Natural killer cell (primary cell): ENCODE measurements around the gene PPP1CB. TPM values are rescaled to one million over a fixed set of nuclear protein-coding genes. Genes with fewer than 3 reads are reported as not detected.

ENCODE experiments used
- ATAC-seq, 3 donors: fragments of 150-1000 bp in 2 of 3; fragments of 200-7000 bp in 1 of 3; cut with Tn5 transposase; 1 replicate in 1 of 3; 2 replicates in 2 of 3; pipeline ENCODE4 v1.10.0; 2021; ENCODE audit warnings: mild to moderate bottlenecking in 2 of 3, moderate library complexity in 2 of 3
- DNase-seq, 2 donors: peaks; one replicate each; pipeline versions ENCODE4 v3.0.0 to v3.0.0-alpha.2; 2013 to 2021; ENCODE audit warnings: mixed read lengths in 1 of 2
- H3K27ac ChIP-seq: one replicate; pipeline ENCODE4 v1.5.1; 2013; ENCODE audit warnings: mild to moderate bottlenecking, low read length
- H3K27me3 ChIP-seq: one replicate; pipeline ENCODE4 v1.6.1; 2013; ENCODE audit warnings: low read length; ENCODE audit not compliant: control insufficient read depth, insufficient read depth
- H3K36me3 ChIP-seq: one replicate; pipeline ENCODE4 v1.6.1; 2013; ENCODE audit warnings: low read length; ENCODE audit not compliant: control insufficient read depth, insufficient read depth
- H3K4me1 ChIP-seq: one replicate; pipeline ENCODE4 v1.6.1; 2013; ENCODE audit warnings: low read length; ENCODE audit not compliant: control insufficient read depth, insufficient read depth
- H3K4me3 ChIP-seq: one replicate; pipeline ENCODE4 v1.5.1; 2013; ENCODE audit warnings: low read length
- H3K9me3 ChIP-seq: one replicate; pipeline ENCODE4 v1.6.1; 2013; ENCODE audit warnings: low read length; ENCODE audit not compliant: control insufficient read depth, insufficient read depth
- H3K27ac Mint-ChIP-seq, 2 donors: one replicate each; pipeline ENCODE4 v1.8.0; 2022; ENCODE audit warnings: mild to moderate bottlenecking in 2 of 2, mixed read lengths in 2 of 2, moderate library complexity in 1 of 2
- H3K27me3 Mint-ChIP-seq, 2 donors: one replicate each; pipeline ENCODE4 v1.8.0; 2022; ENCODE audit warnings: low read depth in 2 of 2, mixed read lengths in 2 of 2
- H3K36me3 Mint-ChIP-seq: one replicate; pipeline ENCODE4 v1.8.0; 2022; ENCODE audit warnings: mixed read lengths
- H3K4me1 Mint-ChIP-seq, 2 donors: one replicate each; pipeline ENCODE4 v1.8.0; 2022; ENCODE audit warnings: mixed read lengths in 2 of 2
- H3K4me3 Mint-ChIP-seq: one replicate; pipeline ENCODE4 v1.8.0; 2022; ENCODE audit warnings: mild to moderate bottlenecking, moderate library complexity, mixed read lengths
- H3K9me3 Mint-ChIP-seq, 2 donors: one replicate each; pipeline ENCODE4 v1.8.0; 2022; ENCODE audit warnings: mixed read lengths in 2 of 2
- WGBS: methylation state at CpG from one replicate; pipeline ENCODE4 v1.1.7; 2013; ENCODE audit warnings: missing lambda C conversion rate; ENCODE audit not compliant: insufficient coverage; 5-methylcytosine and 5-hydroxymethylcytosine counted together
- intact Hi-C: fragments of 100-400 bp; cut with micrococcal nuclease; formaldehyde crosslinking; loops from one replicate; pipeline ENCODE4 v1.14.2; 2022
- total RNA-seq, 4 donors: library from RNA; stranded (reverse); fragments of 120-200 nt in 1 of 4; gene quantifications; one replicate each; pipeline versions ENCODE4 v1.2.3 to v1.2.4, GENCODE V29; 2013 to 2022
- TF ChIP-seq, protein P1 (sequence below): fragments of 200-600 bp; IDR thresholded peaks from one replicate; pipeline ENCODE4 v1.8.0; 2022; ENCODE audit warnings: antibody characterized with exemption

PPP1CB gene
- total RNA-seq, 3 donors from 2014 or later (not counting 1 experiment from before 2014, with no cell fraction given) = 157 to 200 (median 181) TPM

DNA sequence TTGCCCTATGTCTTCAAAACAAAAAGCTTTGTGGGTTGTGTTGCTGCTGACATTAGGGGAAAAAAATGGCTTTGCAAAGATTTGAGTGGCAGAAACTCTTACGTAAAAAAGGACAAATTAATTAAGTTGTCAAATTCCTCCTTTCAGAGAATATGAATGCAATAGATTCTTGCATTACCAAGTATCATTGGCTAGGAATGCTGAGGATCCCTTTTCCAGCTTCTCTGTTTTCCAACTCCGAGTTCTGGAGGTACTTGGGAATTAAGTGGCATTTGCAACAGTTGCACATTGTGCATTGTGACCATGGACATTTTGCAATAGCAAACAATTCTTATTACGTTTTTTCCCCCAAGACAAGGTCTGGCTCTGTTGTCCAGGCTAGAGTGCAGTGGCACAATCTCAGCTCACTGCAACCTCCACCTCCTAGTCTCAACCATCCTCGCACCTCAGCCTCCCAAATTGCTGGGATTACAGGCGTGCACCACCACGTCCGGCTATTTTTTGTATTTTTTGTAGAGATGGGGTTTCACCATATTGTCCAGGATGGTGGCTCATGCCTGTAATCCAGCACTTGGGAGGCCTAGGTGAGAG, 29.9 kb upstream of the PPP1CB start:
- no peaks in the 10 kb centered on the region for H3K4me1 ChIP-seq
- DNase-seq = no peak
- intact Hi-C loops = no loop called here
- no peak overlapping the region for H3K27ac ChIP-seq
- 92% methylated on average over 6 of the region's 7 CpGs for WGBS
- H3K27me3 Mint-ChIP-seq = peaks cover 0 to 7% of the 10 kb centered on the region in 2 donors
- no peaks in the 10 kb centered on the region for H3K9me3 Mint-ChIP-seq
- H3K27me3 ChIP-seq = no peaks in the 10 kb centered on the region
- TF ChIP-seq, protein P1, sequence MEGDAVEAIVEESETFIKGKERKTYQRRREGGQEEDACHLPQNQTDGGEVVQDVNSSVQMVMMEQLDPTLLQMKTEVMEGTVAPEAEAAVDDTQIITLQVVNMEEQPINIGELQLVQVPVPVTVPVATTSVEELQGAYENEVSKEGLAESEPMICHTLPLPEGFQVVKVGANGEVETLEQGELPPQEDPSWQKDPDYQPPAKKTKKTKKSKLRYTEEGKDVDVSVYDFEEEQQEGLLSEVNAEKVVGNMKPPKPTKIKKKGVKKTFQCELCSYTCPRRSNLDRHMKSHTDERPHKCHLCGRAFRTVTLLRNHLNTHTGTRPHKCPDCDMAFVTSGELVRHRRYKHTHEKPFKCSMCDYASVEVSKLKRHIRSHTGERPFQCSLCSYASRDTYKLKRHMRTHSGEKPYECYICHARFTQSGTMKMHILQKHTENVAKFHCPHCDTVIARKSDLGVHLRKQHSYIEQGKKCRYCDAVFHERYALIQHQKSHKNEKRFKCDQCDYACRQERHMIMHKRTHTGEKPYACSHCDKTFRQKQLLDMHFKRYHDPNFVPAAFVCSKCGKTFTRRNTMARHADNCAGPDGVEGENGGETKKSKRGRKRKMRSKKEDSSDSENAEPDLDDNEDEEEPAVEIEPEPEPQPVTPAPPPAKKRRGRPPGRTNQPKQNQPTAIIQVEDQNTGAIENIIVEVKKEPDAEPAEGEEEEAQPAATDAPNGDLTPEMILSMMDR = no peak
- H3K36me3 ChIP-seq = no peaks in the 10 kb centered on the region
- no peak overlapping the region for H3K27ac Mint-ChIP-seq
- no peak overlapping the region for H3K4me3 Mint-ChIP-seq
- H3K36me3 Mint-ChIP-seq = no peaks in the 10 kb centered on the region
- peaks cover 0 to 3% of the 10 kb centered on the region in 2 donors for H3K4me1 Mint-ChIP-seq
- ATAC-seq = no peak
- no peaks in the 10 kb centered on the region for H3K9me3 ChIP-seq
- no peak overlapping the region for H3K4me3 ChIP-seq

DNA sequence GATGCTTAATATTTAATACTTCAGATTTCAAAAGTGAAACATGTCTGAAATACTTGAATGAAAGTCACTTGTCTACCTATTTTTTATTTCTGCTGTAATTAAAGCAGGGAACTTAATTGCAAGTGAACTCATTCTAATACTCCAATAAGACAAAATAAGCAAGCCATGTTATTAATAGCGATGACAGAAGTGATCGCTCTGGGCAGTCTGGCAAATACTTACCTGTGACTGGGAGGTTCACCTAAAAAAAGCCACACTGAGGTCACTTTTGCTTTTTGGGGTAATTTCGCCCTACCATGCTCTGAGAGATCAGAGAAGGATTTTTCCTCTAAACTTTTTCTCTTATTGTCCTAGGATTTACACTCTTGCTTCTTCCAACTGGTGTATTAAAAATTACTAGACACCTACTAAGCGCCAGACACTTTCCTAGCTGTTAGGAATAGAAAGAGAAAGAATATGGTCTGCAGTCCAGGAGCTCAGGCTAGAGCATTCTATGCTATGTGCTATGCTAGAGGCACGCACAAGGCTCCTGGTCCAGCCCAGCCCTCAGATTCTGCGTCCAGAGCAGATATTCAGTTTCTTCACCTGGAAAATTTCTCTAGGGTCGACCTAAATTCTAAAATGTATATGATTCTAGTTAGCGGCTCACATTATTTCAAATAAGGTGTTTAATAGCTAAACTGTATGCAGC, 26.5 kb upstream of the PPP1CB start:
- H3K27ac ChIP-seq = no peak overlapping the region
- TF ChIP-seq, protein P1 = no peak
- WGBS = 85% methylated on average over 6 of the region's 8 CpGs
- no peaks in the 10 kb centered on the region for H3K9me3 ChIP-seq
- Mint-ChIP-seq H3K9me3 (no peaks in the 10 kb centered on the region), H3K4me3 (no peak overlapping the region), H3K27ac (no peak overlapping the region), H3K36me3 (no peaks in the 10 kb centered on the region), H3K27me3 (no peaks in the 10 kb centered on the region), H3K4me1 (no peaks in the 10 kb centered on the region)
- H3K4me1 ChIP-seq = no peaks in the 10 kb centered on the region
- H3K27me3 ChIP-seq = no peaks in the 10 kb centered on the region
- no peak for ATAC-seq
- no peak overlapping the region for H3K4me3 ChIP-seq
- H3K36me3 ChIP-seq = no peaks in the 10 kb centered on the region
- intact Hi-C loops = no loop called here
- DNase-seq = no peak

DNA sequence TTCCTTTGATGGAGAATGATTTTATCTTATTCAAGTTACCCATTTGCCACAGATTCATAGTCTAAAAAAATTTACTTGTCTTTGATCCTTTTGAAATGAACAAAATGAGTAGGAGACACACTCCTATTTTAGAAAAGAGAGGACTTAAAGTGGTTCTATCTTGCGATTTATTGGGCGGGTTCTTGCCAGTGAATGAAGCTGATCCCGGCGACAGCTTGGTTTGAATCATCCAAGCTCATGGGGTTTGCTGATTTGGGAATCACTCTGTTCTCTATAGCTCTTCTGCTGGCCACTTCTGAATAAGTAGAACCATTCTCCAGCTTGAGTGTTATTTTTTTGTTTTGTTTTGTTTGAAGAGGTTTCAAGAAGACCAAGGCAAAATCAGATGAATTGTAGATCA, 25.5 kb upstream of the PPP1CB start:
- no peaks in the 10 kb centered on the region for H3K9me3 Mint-ChIP-seq
- Histone ChIP-seq H3K36me3 (no peaks in the 10 kb centered on the region), H3K27me3 (no peaks in the 10 kb centered on the region), H3K27ac (no peak overlapping the region), H3K9me3 (no peaks in the 10 kb centered on the region), H3K4me1 (no peaks in the 10 kb centered on the region), H3K4me3 (no peak overlapping the region)
- DNase-seq (no peak), ATAC-seq (no peak)
- intact Hi-C loops = no loop called here
- H3K27ac Mint-ChIP-seq = no peak overlapping the region
- H3K4me1 Mint-ChIP-seq = no peaks in the 10 kb centered on the region
- 97% methylated on average over 4 of the region's 4 CpGs for WGBS
- no peak overlapping the region for H3K4me3 Mint-ChIP-seq
- no peaks in the 10 kb centered on the region for H3K27me3 Mint-ChIP-seq
- TF ChIP-seq, protein P1 = no peak
- H3K36me3 Mint-ChIP-seq = no peaks in the 10 kb centered on the region

DNA sequence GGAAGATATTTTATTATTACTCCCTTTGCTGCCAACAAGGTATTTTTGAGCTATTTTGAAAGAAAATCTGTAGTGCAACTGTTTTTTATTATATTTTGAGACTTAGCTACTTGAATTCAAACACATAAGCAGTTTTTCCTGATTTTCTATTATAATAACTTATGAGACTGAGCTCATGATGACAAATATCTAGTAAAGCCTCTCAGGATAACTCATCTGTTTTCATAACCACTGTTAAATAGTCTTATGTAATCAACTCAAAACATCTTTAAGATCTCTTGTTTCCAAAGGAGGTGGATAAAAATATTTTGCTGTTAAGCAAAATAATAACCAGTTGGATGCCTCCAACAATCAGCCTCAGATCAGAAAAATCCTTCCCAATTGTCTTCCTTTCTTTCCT, 21.9 kb upstream of the PPP1CB start:
- H3K4me3 ChIP-seq = no peak overlapping the region
- no peak for ATAC-seq
- intact Hi-C loops = no loop called here

More for the DNA sequence above, 21.9 kb upstream of the PPP1CB start:
- H3K27ac ChIP-seq = no peak overlapping the region
- no peaks in the 10 kb centered on the region for H3K27me3 ChIP-seq
- H3K27ac Mint-ChIP-seq = no peak overlapping the region
- H3K27me3 Mint-ChIP-seq = no peaks in the 10 kb centered on the region
- H3K36me3 Mint-ChIP-seq = no peaks in the 10 kb centered on the region
- TF ChIP-seq, protein P1 = no peak
- H3K9me3 Mint-ChIP-seq = no peaks in the 10 kb centered on the region
- no peaks in the 10 kb centered on the region for H3K4me1 ChIP-seq
- no peaks in the 10 kb centered on the region for H3K4me1 Mint-ChIP-seq
- no peaks in the 10 kb centered on the region for H3K36me3 ChIP-seq
- no peaks in the 10 kb centered on the region for H3K9me3 ChIP-seq
- no peak overlapping the region for H3K4me3 Mint-ChIP-seq
- no peak for DNase-seq
